Stimulated activated CD8-positive, alpha-beta memory T cell treated with anti-CD3 and anti-CD28 coated beads, Interleukin-4, amount 100 ng/mL, for 24 hours (primary cell): ENCODE results near the gene SLC23A2.

Source experiments
- DNase-seq: peaks from one replicate; pipeline ENCODE4 v3.0.0-alpha.2; 2020; ENCODE audit warnings: low read depth

Gene SLC23A2

DNA sequence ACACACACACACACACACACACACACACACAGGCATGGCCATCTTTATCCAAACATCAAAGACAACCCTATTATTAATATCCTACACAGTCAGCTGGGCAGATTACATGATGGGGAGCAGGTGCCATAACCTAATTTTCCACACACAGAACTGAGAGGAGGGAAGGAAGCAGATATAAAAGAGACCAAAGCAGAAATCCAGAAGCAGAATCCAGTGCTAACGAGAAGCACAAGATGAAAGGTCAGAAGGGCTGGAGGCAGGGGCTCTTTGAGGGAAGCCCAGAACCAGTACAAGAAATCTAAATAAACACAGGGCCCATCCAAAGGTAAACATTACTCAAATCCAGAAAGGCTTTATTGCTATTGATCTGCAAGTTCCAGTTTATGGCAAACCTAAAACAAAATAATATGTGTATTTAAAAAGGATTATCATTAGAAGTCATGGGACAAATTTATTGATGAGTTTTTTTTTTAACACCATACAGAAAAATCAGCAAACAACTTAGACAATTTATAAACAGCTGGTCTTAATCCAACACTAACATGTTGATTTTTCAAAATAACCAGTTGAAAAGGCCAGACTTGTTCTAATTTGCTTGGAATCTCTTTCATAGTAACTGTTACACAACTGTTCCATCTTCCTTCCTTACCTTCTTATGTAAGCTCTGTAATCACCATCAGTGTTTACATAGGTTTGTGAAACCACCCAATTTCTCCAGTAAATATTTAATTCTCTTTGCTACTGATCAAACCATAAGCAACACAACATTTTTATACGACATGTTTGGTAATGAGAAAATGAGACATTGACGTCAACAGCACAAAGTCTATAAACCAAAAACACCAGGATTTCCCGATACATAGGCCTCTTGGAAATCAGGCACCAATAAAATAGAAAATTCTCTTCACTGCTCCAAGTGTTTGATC is 34.2 kb downstream of the SLC23A2 start:
- no peak for DNase-seq

DNA sequence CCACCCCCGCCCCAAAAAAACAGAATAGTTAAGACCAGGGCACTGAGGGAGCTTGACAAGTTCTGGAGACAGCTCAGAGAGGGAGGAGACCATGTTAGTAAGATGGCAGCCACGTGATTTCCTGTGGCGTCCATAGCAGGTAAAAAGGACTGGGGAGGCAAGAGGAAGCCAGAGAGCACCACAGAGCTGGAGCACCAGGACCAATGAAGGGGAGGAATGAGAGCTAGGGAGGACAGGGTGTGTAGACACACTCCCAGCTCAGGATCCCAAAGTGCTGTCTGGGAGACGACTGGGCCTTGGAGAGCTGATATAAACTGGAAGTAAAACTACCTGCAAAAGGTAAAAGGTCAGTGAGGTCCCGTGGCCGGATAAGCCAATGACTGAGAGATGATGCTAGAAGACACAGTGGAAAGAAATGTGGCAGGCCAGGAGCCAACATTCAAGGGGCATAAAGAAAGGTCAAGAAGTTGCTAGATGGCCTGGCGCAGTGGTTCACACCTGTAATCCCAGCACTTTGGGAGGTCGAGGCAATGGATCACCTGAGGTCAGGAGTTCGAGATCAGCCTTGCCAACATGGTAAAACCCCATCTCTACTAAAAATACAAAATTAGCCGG is 39.0 kb downstream of the SLC23A2 start:
- no peak for DNase-seq

DNA sequence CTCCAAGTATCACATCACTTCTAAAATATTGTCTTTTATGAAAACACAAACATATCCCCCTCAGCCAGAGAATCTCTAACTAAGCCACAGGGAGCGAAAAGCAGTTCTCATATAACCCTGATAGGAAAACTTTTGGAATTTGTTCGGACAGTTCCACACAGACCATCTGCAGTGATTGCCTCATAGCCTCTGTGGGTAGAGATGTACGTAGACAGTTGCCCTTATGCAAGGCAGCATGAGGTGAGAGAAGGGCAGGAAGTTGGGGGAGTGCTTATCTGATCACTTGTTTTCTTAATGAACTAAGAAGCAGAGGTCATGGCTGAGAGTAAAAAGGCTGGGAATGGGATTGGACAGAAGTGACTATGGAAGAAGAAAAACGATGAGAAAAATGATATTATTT is 39.6 kb downstream of the SLC23A2 start:
- DNase-seq: no peak

DNA sequence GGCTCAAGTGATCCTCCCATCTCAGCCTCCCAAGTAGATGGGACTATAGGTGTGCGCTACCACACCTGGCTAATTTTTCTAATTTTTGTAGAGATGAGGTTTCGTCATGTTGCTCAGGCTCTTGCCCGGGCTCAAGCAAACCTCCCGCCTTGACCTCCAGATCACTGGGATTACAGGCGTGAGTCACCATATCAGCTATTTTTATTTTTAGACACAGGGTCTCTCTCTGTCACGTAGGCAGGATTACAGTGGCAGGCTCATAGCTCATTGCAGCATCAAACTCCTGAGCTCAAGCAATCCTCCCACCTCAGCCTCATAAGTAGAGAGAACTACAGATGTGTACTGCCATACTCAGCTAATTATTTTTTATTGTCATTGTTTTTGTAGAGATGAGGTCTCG is 41.7 kb downstream of the SLC23A2 start:
- DNase-seq: no peak

DNA sequence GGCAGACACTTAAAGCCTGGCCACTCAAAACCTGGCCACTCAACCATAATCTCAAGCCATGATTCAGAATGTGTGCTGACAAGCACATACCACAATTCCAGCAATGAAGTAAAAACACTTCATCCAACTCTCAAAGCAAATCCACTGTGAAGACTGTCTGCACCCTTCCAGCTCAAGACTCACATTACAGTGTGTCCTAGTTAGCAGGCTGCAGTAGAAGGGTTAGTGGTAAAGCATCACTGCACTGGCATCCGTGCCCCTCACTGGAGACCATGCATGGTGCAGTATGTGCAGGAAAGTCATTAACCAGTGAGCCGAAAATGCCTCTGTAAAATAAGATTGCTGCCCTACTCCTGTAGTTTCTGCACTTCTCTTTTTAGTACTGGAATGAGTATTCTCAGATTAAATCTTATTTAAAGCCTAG is 43.4 kb downstream of the SLC23A2 start:
- no peak for DNase-seq

DNA sequence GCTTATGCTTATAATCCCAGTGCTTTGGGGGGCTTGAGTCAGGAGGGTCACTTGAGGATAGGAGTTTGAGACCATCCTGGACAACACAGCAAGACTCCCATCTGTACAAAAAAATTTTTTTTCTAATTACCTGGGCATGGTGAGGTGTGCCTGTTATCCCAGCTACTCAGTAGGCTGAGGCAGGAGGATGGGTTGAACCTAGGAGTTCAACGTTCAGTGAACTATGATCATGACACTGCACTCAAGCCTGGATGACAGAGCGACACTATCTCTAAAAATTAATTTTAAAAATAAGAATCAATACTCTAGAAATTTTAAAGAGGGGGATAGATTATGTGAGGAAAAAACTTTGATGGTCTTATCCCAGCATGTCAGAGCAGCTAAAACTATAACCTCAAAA is 44.1 kb downstream of the SLC23A2 start:
- DNase-seq: no peak

DNA sequence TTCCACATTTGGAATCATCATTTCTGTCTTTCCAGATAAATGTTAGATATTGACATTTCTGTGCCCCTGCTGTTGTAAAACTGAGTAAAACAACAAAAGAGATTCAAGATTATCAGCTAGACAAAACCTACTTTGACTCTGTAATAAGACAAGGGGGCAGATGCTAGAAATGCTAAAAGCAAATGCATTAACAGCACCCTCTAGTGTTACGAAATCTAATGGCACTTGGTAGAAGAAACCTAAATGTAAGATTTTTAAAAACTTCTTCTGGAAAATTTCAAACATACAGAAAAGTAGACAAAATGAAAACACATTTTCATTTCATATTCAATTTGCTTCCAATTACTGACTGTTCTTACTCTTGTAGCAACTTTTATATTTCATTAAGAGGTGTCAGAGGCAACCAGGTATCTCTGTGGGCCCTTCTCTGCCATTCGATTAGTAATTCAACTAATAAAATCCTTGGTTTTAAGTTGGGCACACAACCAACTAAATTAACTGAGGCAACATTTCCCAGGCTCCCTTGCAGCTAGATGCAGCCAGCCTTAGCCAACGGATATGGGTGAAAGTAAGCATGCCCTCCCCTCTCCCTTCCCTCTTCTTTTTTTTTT is 45.0 kb downstream of the SLC23A2 start:
- DNase-seq: no peak

DNA sequence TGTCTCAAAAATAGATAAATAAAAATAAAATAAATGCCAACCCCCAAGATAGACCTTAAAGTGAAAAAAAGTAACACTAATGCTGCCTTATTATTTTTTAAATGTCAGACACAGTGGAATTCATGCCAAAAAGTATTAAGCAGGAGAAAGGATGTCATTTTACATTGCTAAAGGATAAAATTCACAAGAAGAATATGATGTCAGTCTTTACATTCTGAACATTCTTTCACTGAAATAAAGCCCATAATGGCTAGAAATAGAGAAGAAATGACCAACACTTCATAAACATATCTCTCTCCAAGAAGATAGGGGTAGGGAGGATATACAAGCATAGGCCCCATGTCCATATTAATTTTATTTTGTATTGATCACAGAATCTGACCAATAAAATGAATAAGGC is 47.4 kb downstream of the SLC23A2 start:
- no peak for DNase-seq

DNA sequence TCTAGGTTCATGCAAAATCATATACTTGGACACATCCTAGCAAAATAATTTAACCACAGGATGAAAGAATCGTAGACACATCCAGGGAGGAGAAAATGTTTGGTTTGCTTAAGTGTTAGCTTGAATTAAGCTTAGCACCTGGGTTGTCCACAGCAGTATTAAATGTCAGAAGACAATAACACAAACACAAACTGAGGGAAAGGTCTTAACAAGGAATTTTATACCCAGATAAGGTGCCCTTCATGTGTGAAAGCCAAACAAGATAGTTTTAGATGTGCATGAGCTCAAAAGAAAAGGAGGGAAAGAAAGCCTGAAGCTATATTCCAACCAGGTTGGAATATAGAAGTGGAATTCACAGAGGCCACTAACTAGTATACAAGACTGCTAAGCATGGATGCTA is 49.1 kb downstream of the SLC23A2 start:
- DNase-seq: no peak

DNA sequence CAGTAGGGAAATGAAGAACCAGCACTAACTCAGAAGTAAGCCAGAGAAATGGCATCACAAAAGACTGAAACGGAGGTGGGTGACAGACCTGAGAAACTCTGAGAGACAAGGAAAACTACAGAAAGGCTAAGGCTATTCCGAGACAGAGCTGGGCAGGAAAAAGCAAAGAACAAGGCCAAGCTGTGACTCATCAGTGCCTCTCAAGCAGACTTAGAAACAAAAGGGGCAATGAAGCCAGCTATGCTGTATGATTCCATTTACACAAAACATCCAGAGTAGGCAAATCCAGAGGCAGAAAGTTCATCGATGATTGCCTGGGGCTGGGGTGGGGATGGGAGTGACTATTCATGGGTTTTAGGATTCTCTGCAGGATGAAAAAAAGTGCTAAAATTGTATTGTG is 50.0 kb downstream of the SLC23A2 start:
- DNase-seq: no peak

DNA sequence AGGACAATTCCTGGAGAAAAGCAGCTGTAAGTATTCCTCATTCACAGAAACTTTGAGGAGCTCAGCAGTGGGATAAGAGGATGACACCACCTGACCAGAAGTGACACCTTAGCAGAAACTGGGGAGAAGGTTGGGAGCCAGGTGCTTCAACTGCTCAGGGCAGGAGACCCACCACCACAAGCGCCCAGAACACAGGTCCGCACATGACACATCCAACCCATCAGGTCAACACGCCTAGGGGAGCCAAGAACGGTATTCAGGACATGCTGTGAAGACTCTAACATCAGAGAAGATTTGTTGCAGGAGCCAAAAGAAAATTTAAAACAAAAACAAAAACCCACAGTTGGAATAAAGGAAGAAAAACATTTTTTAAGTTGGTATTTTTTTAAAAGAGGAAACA is 50.5 kb downstream of the SLC23A2 start:
- DNase-seq: no peak

DNA sequence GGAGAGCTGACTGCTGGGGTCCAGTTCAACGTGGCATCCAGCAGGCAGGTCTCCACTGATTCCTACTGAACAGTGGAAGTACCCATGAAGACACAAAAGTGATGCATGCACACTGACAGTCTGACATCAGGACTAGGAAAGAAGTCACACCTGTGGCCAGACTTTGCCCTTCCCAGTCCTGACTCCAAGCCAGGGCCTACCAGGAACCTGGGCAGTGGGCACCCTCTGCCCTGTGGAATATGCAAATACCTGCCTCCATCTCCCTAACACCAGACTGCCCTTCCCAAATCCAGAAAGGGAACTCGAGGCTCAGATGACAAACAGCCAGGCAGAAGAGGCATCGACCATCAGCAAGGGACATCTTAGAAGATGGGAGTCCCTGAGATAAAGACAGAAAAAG is 50.9 kb downstream of the SLC23A2 start:
- no peak for DNase-seq

DNA sequence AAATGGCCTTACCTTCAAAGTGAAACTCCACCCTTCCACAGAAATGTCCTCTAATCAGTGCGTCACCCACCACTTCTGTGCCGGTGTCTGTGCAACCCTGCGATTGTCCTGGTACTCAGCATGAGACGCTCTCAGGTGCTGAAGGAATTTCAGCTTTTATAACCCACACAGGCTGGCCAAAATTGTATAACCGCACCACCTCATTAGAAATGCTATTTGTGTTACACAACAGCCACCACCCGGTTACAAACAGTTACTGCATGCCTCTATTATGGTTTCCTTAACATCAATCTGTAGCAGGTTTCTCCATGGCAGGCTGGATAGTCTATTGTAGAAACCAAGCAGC is 51.5 kb downstream of the SLC23A2 start:
- DNase-seq: no peak

DNA sequence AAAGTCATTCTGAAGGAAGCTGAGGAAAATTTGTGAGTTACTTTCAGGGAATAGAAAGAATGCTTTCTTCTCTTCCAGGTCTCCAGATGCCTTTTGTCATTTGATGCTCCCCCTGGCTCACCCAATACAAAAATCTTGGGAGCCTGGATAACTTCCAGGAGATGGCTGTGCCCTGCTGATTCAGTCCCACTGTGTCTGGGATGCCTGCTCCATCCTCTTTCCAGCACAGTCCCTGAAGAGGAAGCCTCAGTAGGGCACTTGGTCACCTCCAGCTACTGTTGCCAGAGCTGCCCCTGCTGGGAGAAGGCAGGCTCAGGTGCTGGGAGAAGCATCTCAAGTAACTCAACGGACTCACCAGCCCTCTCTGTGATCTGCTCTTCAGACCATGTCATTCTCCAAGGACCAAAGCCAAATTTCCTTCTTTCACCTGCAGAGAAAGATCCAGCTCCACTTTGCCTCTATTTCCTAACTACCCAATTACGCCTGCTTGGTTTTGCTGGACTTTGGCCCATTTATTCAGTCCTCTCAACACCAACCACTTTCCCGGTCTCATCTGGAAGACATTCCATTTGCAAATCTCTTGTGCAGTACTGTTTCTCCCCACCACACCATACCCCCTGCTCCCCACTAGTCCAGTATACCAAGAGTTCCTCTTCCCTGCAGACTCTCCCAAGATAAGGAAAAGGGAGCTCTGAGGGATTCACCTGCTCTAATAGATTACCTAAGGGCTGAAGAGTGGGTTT is 53.3 kb downstream of the SLC23A2 start:
- DNase-seq: no peak

DNA sequence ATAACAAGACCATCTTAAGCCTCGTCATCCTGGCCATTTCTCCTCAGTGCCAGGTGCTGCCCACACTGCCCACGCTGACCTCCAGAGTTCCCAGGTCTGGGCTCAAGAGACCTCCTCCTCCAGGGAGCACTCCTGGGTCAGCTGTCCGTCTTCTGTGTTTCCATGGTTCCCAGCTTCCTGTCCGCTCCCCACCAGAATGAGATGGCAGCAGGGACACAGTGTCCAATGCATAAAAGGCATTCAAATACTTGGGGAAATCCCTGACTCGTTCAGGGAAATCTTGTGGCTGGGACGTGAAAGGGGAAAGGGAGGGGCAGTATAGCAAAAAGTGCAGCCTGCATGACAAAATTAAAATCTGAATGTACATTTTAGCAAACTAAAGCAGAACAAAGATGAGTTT is 54.3 kb downstream of the SLC23A2 start:
- no peak for DNase-seq

DNA sequence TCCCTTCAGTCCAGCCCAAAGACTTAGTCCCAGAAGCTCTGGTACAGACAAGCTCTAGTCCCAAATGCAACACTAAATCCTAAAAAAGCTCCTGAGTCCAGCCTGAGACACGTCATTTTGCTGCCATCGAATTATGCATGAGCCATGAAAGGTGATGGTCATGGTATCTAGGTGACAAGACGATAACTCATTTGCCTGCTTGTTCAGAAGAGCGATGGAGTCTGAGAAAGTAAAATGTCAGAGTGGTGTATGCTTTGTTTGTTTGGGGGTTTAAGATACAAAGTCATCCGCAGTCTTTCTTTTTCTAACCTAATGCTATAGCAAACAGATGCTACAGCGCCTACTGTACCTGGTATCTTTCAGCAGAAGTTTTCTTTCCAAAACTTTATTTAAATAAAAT is 54.7 kb downstream of the SLC23A2 start:
- no peak for DNase-seq

DNA sequence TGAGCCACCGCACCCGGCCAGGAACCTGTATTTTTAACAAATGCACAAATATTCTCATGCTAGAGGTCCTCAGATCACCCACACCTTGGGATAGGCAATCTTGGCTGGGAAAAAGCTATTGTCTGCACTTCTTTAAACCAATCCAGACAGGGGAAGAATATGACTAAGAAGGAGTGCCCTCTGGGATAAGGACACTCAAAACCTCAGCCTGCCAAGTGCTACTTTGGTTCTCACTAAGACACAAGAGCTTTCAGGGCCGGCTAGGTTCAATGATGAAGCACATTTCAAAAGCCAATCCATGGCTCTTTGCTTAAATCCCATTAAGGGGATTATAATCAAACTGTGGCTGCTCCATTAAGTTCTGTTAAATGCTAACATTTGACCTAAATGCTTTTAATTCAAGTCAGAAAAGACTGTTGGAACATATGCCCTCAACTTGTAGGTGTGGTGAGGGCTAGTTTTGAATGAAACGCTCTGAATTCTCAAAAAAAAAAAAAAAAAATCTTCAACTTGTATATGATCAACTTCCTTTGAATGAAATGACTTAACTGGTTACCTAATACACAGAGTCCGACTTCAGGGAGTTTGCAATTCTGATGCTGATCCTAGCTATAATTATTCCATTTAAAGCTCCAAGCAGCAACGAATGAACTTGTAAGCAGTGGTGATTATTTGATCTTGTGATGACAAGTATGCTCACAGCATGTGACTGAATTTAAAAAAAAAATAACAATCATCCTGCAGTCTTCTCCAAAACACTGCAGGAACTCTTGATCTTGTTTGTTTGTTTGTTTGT is 56.6 kb downstream of the SLC23A2 start:
- no peak for DNase-seq

DNA sequence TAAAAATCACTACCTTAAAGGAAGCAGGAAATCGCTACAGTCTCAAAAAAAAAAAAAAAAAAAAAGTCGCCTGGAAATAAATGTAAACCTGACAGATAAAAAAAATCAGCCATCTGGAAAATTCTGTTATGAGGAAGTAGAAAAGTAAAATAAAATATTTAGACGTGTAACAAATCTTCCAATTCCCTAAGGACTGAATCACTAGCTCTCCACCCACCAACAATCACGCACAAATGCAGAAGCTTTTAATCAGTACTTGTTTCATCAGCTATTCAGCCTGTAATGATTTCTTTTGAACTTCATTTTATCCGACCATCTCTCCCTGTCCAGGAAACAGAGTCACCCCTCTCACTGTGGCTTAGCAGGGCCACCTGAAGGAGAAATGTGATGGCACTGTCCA is 59.0 kb downstream of the SLC23A2 start:
- no peak for DNase-seq

DNA sequence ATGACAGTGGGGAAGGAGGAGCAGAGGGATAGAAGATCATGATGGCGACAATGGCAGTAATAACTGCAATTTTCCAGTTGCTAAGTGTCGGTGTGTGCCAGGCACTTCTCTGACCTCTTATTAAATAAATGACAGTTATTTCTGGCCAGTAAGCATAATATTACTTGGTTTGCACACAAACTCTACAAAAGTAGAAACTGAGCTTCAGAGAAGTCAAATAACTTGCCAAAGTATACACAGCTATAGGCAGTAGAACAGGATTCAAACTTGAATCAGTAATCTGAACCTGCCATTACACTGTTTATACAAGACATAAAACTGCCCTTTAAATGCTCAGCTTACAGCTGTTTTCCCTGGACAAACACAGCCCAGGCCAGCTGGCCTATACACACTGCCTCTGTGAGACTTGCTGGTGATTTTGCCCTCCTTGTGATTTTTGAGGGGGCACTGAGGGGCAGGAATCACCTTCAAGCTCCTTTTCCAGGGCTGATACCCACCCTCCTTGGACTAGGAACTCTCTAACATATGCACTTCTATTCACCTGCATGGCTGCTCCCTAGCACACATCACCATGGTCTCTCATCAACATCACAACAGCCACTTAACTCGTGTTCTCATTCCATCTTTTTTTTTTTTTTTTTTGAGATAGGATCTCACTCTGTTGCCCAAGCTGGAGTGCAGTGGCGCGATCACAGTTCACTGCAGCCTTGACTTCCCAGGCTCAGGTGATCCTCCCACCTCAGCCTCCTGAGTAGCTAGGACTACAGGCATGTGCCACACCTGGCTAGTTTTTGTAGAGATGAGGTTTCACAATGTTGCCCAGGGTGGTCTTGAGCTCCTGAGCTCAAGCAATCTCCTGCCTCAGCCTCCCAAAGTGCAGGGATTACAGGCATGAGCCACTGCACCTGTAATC is 63.6 kb downstream of the SLC23A2 start:
- DNase-seq: no peak

DNA sequence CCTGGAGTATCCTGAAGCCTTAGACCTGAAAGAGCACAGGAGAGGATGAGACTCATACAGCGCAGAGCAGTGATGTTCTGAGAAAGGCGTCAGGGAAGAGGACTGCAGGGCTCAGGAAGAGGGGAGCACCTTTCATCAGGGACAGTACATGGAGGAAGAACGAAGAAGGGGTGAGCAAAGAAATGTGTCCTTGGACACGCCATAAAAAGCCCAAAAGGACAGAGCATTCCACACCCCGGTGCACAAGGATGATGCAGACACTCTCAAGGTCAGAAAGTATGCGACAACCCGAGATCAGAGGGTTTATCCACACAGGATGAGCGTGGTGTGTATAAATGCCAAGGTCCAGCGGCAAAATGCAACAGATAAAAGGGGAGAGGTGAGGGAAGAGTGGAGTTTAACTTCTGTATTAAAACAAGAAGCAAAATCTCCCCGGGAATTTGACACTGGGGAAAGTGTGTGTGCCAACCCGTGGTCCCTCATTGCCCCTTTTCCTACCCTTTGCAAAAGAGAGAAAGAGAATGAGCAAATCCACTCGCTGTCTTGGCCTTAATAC is 64.4 kb downstream of the SLC23A2 start:
- DNase-seq: no peak
